Measurements from ENCODE around the gene WWC2.
"Not testable (repeated sequence)": the region's sequence is repeated elsewhere in the genome, so short reads cannot be mapped to it uniquely, and the experiment has no call there.

GRCh38 chr4:183152232-183152631 lies 53.2 kb downstream of the WWC2 start:
- not testable (repeated sequence) for TF ChIP-seq POLR2A (IDR thresholded peaks at IDR 0.05)
- TF ChIP-seq, protein P1, sequence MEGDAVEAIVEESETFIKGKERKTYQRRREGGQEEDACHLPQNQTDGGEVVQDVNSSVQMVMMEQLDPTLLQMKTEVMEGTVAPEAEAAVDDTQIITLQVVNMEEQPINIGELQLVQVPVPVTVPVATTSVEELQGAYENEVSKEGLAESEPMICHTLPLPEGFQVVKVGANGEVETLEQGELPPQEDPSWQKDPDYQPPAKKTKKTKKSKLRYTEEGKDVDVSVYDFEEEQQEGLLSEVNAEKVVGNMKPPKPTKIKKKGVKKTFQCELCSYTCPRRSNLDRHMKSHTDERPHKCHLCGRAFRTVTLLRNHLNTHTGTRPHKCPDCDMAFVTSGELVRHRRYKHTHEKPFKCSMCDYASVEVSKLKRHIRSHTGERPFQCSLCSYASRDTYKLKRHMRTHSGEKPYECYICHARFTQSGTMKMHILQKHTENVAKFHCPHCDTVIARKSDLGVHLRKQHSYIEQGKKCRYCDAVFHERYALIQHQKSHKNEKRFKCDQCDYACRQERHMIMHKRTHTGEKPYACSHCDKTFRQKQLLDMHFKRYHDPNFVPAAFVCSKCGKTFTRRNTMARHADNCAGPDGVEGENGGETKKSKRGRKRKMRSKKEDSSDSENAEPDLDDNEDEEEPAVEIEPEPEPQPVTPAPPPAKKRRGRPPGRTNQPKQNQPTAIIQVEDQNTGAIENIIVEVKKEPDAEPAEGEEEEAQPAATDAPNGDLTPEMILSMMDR (IDR thresholded peaks at IDR 0.05): not testable (repeated sequence)
